Measurements from ENCODE around the gene ADAMTS12.
A peak's percentile ranks its signal among the peaks of the same experiment; 100 is the strongest.
"Not testable (repeated sequence)": the region's sequence is repeated elsewhere in the genome, so short reads cannot be mapped to it uniquely, and the experiment has no call there.

ADAMTS12 gene, protein sequence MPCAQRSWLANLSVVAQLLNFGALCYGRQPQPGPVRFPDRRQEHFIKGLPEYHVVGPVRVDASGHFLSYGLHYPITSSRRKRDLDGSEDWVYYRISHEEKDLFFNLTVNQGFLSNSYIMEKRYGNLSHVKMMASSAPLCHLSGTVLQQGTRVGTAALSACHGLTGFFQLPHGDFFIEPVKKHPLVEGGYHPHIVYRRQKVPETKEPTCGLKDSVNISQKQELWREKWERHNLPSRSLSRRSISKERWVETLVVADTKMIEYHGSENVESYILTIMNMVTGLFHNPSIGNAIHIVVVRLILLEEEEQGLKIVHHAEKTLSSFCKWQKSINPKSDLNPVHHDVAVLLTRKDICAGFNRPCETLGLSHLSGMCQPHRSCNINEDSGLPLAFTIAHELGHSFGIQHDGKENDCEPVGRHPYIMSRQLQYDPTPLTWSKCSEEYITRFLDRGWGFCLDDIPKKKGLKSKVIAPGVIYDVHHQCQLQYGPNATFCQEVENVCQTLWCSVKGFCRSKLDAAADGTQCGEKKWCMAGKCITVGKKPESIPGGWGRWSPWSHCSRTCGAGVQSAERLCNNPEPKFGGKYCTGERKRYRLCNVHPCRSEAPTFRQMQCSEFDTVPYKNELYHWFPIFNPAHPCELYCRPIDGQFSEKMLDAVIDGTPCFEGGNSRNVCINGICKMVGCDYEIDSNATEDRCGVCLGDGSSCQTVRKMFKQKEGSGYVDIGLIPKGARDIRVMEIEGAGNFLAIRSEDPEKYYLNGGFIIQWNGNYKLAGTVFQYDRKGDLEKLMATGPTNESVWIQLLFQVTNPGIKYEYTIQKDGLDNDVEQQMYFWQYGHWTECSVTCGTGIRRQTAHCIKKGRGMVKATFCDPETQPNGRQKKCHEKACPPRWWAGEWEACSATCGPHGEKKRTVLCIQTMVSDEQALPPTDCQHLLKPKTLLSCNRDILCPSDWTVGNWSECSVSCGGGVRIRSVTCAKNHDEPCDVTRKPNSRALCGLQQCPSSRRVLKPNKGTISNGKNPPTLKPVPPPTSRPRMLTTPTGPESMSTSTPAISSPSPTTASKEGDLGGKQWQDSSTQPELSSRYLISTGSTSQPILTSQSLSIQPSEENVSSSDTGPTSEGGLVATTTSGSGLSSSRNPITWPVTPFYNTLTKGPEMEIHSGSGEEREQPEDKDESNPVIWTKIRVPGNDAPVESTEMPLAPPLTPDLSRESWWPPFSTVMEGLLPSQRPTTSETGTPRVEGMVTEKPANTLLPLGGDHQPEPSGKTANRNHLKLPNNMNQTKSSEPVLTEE (N-terminal part only)

DNA sequence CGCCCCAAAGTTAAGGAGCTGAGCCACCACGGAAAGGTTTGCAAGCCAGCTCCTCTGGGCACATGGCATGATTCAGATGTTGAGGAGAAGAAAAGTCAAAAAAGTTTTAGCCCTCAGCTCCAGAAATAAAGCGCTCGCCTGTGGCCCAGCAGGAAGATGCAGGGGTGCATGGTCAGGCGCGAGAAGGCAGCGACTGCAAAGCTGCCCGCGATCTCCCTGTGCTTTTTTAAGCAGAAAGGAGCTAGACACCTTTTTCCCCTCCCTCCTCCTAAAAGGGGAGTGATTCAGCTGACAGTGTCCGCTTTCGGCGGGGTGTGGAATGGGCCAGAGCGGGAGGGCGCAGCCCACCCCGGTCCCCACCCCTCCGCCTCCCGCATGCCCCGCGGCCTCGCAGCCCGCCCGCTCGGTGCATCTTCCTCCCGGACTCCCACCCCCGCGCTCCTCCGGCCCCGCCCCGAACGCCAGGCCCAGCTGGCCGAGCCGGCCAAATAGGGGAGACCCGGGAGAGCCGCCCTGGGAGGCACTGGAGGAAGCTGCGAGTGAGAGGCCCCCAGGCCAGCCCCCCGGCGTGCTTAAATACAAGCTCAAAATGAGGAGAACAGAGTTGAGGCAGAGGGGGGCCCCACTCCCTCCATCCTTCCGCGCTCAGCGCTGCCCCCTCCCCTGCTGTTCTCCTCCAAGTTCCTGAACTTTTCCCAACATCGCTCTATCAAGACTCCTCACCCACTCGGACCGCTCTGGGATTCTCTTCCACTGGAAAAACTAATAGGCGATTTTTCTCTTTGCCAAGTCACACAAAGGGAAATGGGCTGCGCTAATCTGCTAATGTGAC, at the start of gene ADAMTS12:
Gene ADAMTS12, minus strand, starts transcription at position 203 of the 832 bp plus-strand sequence. Its CDS starts 134 bp downstream, at position 69.
- DNase-seq (ENCODE audit: low spot score) = no peak

DNA sequence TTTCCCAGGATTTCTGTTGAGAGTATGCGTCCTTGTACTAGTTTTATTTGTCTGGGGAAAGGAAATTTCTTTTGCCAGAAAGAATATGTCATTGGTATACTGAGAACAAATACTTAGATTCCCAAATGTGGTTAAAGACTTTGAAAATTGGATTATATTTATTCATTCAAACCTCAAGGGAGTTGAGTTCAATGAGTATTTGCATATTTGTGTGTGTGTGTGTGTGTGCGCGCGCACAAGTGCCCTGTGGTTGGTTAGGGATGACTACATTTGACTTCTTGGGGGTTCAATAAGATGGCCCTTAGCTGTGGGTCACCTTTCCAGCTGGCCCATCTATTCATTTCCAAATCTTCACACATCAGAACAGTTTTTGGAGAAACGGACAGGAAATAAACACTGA, 49.3 kb upstream of the ADAMTS12 start:
- no peak for DNase-seq (ENCODE audit: low spot score)

DNA sequence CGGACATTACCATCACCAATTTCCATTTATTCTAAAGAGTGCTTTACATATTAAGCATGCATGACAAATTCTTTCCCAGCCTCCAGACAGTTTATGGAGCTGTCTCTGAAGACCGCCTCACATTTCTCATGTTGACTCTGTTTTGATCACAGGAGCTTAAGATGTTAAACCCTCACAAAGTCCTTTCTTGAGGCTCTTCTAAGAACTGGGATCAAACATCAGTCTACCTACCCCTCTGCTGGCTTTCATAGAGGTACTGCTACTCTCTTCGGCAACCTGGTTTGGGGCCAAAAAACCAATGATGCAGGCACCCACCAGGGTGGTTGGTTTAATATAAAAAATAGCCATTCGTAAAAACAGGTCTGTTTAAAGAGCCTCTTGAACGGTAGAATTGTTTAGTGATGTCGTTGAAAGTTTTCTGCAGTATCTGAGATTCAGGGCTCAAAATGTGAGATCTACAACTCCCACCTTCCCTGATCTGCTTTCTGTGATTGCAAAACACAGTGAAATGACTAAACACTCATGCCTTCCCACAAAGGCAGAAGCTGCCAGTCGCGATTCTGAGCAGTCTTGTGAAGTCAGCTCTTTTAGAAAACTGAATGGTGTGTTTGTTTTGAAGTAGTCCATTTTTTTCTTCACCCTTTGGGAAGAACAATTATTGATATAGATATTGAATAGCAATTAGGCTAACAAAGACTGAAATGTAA, 47.9 kb upstream of the ADAMTS12 start:
- DNase-seq (ENCODE audit: low spot score) = no peak

DNA sequence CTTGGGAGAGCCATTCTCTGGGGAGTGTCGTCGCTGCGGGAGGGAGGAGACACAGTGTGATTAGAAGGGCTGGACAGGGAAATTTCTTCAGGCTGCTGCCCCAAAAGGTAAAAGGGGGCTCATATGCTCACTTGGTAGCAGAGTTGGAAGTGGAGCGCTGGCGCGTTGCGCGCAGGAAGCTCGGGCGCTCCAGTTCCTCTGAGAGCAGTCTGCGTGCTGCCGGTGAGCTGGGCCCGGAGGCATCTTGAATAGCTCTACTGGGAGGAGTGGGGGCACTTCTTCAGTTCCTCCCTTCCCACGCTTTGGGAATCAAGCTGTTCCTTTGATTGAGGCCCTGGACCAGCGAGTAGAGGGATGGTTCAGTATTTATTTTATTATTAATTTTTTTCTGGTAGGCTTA, 47.1 kb upstream of the ADAMTS12 start:
- no peak for DNase-seq (ENCODE audit: low spot score)

DNA sequence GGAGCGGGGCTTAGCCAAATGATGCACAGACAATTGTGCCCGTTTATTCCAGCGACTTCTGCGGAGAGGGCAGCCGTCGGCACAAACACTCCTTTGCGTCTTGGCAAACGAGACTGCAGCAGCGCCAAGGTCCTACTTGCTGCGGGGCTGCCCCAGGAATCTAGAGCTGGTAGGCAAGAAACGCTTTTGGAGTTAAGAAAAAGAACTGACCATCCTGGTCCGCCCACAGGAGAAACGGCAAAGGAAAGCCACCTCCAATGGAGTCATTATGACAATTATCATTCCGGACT, 46.7 kb upstream of the ADAMTS12 start:
- no peak for DNase-seq (ENCODE audit: low spot score)

DNA sequence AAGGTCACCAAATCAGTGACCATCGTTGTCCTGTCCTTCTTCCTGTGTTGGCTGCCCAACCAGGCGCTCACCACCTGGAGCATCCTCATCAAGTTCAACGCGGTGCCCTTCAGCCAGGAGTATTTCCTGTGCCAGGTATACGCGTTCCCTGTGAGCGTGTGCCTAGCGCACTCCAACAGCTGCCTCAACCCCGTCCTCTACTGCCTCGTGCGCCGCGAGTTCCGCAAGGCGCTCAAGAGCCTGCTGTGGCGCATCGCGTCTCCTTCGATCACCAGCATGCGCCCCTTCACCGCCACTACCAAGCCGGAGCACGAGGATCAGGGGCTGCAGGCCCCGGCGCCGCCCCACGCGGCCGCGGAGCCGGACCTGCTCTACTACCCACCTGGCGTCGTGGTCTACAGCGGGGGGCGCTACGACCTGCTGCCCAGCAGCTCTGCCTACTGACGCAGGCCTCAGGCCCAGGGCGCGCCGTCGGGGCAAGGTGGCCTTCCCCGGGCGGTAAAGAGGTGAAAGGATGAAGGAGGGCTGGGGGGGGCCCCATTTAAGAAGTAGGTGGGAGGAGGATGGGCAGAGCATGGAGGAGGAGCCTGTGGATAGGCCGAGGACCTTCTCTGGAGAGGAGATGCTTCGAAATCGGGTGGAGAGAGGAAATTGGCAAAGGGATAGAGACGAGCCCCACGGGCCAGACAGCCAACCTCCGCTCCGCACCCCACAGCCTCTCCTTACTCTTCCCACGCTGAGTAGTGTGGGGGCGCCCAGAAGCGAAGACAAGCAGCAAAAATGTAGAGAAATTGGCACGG, 46.1 kb upstream of the ADAMTS12 start:
- no peak for DNase-seq (ENCODE audit: low spot score)

DNA sequence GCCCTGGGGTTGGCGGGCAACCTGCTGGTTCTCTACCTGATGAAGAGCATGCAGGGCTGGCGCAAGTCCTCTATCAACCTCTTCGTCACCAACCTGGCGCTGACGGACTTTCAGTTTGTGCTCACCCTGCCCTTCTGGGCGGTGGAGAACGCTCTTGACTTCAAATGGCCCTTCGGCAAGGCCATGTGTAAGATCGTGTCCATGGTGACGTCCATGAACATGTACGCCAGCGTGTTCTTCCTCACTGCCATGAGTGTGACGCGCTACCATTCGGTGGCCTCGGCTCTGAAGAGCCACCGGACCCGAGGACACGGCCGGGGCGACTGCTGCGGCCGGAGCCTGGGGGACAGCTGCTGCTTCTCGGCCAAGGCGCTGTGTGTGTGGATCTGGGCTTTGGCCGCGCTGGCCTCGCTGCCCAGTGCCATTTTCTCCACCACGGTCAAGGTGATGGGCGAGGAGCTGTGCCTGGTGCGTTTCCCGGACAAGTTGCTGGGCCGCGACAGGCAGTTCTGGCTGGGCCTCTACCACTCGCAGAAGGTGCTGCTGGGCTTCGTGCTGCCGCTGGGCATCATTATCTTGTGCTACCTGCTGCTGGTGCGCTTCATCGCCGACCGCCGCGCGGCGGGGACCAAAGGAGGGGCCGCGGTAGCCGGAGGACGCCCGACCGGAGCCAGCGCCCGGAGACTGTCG, 45.4 kb upstream of the ADAMTS12 start:
- no peak for DNase-seq (ENCODE audit: low spot score)

DNA sequence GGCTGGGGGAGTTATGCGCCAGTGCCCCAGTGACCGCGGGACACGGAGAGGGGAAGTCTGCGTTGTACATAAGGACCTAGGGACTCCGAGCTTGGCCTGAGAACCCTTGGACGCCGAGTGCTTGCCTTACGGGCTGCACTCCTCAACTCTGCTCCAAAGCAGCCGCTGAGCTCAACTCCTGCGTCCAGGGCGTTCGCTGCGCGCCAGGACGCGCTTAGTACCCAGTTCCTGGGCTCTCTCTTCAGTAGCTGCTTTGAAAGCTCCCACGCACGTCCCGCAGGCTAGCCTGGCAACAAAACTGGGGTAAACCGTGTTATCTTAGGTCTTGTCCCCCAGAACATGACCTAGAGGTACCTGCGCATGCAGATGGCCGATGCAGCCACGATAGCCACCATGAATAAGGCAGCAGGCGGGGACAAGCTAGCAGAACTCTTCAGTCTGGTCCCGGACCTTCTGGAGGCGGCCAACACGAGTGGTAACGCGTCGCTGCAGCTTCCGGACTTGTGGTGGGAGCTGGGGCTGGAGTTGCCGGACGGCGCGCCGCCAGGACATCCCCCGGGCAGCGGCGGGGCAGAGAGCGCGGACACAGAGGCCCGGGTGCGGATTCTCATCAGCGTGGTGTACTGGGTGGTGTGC, 44.7 kb upstream of the ADAMTS12 start, which contains the start of gene RXFP3:
Gene RXFP3, plus strand, starts transcription at position 6 of the 636 bp plus-strand sequence. Its CDS starts 355 bp downstream, at position 361.
- DNase-seq (ENCODE audit: low spot score) = no peak

DNA sequence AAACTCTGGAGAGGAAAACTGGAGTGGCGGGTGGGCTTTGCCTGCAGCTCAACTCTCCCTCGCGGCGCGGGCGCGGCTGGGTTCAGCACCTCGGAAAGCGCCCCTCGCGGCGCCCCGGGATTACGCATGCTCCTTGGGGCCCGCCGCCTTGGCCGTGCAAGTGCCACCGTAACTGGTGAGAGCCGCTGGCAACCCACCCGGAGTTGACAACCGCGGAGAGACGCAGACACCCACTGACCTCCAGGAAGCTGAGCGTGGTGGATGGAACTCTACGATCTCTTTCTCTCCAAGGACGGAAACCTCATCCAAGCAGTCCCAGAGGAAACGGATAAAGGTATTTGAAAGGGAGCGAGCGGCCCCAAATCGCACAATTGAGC, 44.2 kb upstream of the ADAMTS12 start:
- no peak for DNase-seq (ENCODE audit: low spot score)

DNA sequence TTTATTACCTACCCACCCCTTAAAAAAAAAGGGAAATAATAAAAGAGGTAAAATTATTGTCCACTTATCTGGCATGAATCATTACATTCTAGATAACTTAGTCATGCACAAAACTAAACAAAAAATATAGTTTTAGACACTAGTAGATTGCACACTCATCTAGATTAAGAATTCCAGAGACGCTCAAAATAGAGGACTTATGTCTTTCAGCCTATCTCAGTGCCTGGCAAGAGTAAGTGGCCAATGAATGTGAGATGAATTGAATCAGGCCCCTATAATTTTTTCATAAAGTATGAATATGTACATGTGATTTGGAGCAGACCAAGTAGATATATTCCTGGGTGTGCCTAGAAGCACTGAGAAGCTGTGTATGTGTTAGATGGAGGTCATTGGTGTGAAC, 42.4 kb upstream of the ADAMTS12 start:
- DNase-seq (ENCODE audit: low spot score) = peak; percentile 12

DNA sequence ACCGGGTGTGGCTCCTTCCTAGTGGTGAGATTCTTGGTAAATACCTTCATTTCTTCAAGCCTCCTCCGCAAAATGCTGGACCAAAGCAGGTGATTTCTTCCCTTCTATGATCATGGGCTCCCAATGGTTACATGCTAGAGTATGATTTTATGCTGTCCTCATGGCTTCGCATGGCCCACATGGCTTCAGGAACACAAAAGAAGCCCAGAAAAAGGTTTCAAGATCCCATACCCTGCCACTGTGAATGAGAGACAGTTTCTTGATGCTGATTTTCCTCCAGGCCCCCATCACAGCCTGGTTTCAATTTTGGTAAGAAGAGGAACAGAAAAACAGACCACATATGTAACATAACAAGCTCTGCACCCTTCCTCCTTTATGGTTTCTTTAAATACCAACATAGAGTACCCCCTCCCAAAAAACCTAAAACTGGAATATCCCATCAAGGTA, 42.0 kb upstream of the ADAMTS12 start:
- DNase-seq (ENCODE audit: low spot score) = no peak

DNA sequence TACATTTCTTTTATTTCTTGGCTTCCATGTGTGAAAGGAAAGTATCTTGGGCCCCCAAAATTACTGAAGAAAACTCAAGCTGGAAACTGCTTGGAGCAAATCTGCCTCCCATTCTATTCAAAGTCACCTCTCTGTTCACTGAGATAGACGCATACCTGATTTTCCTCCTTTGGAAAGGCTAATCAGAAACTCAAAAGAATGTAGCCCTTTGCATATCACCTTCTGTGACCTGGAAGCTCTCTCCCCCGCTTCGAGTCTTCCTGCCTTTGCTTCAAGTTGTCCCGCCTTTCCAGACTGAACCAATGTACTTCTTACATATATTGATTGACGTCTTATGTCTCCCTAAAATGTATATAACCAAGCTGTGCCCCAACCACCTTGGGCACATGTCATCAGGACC, 39.3 kb upstream of the ADAMTS12 start:
- no peak for DNase-seq (ENCODE audit: low spot score)

DNA sequence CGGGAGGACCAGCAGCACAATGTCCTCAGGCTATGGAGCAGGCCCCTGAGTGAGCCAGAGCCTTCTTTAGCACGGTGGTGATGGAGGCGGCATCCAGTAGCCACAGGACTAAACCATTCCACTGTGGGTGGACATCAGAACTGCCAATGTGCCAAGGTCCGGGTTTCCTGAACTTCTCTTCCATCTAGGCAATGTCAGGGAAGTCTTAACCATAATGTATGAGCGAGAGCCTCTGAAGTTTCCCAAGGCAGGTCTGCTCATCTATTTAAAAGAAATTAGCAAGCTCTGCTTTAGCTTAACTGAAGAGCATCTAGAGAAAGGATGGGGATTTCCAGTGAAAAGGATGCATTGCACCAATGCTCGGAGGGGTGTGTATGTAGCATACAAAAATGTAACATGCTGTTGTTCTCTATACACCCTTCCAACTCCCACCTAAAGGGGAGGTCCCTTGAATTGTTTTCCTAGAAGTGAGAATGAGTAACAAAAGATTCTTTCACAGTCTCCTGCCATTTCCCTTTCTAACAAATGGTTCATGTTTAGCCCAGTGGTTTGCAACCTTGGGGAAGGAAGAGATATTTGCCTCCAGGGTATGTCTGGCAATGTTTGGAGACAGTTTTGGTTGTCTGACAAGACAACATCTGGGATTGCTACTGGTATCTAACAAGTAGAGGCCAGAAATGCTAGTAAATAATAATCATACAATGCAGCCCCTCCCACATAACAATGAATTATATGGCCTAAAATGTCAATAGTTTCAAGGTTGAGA, 38.3 kb upstream of the ADAMTS12 start:
- DNase-seq (ENCODE audit: low spot score) = no peak

DNA sequence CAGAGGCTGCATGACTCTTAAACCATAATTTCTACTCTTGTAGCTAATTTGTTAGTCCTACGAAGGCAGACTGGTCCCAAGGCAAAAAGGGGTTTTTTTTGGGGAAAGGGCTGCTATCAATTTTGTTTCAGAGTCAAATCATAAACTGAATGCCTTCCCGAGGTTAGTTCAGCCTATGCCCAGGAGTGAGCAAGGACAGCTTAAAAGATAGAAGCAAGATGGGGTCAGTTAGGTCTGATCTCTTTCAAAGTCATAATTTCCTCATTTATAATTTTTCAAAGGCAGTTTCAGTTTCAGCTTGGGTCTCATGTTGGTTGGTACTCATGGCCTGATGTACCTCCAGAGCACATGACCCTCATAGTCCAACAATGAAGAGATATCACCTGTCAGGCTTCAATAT, 36.5 kb upstream of the ADAMTS12 start:
- no peak for DNase-seq (ENCODE audit: low spot score)

DNA sequence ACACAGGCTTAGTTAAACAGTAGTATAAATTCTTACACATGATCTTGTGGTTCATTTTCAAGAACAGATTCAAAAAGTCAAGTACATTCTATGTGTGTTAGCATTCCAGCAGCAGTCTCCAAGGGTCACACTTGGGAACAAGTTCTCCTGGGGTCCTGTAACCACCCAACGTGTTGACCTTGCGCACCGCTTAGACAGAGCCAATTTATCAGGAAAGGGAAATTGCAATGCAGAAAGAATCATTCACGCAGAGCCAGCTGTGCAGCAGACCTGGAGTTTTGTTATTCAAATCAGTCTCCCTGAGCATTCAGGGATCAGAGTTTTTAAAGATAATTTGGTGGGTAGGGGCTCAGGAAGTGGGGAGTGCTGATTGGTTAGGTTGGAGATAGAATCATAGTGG, 35.9 kb upstream of the ADAMTS12 start:
- no peak for DNase-seq (ENCODE audit: low spot score)

DNA sequence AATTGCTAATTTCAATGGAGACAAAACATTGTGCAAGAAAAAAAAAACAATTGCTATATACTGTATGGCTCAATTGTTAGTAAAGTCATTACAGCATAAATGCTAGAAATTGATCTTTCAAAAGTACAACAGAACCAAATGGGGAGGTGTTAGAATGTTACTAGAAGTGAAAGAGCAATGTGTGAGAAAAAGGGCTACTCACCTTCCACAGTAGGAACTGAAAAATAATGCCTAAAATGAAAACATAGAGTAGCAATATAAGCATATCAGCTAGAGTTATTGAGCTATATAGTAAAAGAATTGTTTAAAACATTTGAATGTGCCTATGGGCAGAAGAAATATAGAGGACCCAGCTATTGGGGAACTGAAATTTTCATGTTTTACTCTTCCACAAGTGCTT, 33.5 kb upstream of the ADAMTS12 start:
- DNase-seq (ENCODE audit: low spot score) = no peak

DNA sequence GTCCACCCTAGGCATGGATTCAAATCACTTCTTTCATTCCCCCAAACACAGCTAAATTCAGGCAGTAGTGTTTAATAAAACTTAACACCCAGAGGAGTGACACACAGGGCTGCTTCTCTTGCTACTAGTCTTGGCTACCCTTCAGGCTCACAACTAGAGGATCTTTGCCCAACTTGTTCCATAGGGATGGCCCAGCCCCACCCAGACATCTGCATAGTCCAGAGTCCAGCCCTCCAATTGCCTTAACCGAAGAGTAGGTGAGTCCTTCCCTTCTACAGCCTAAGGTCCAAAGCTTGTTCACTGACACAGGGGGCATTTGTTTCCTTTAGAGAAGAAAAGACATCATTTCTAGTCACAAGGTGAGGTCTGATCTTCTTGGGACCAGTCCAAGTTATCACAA, 29.2 kb upstream of the ADAMTS12 start:
- DNase-seq (ENCODE audit: low spot score) = no peak

DNA sequence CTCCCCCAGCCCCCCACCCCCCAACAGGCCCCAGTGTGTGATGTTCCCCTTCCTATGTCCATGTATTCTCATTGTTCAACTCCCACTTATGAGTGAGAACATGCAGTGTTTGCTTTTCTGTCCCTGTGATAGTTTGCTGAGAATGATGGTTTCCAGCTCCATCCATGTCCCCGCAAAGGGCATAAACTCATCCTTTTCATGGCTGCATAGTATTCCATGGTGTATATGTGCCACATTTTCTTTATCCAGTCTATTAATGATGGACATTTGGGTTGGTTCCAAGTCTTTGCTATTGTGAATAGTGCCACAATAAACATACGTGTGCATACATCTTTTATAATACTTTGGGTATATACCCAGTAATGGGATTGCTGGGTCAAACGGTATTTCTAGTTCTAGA, 23.1 kb upstream of the ADAMTS12 start:
- not testable (repeated sequence) for DNase-seq (ENCODE audit: low spot score)

Measured in RKO (cell line).